Stimulated activated naive CD8-positive, alpha-beta T cell treated with anti-CD3 and anti-CD28 coated beads, Interleukin-15, amount 100 ng/mL, for 72 hours (primary cell): ENCODE data around the gene RGS9BP.
"Not testable (repeated sequence)": the region's sequence is repeated elsewhere in the genome, so short reads cannot be mapped to it uniquely, and the experiment has no call there.

ENCODE experiments used
- ATAC-seq: fragments of 150-1000 bp; cut with Tn5 transposase; 2 replicates; pipeline ENCODE4 v1.10.0; 2021; ENCODE audit warnings: mild to moderate bottlenecking, moderate library complexity
- DNase-seq, 2 donors: peaks; one replicate each; pipeline ENCODE4 v3.0.0; 2021 to 2022
- H3K27ac Mint-ChIP-seq, 2 donors: one replicate each; pipeline ENCODE4 v1.8.0; 2022; ENCODE audit warnings: mild to moderate bottlenecking in 2 of 2, mixed read lengths in 2 of 2, moderate library complexity in 2 of 2
- H3K27me3 Mint-ChIP-seq: one replicate; pipeline ENCODE4 v1.8.0; 2022; ENCODE audit warnings: mixed read lengths
- H3K4me1 Mint-ChIP-seq: one replicate; pipeline ENCODE4 v1.8.0; 2022; ENCODE audit warnings: mild to moderate bottlenecking, mixed read lengths
- H3K4me3 Mint-ChIP-seq, 2 donors: one replicate each; pipeline ENCODE4 v1.8.0; 2022; ENCODE audit warnings: mild to moderate bottlenecking in 2 of 2, mixed read lengths in 2 of 2, moderate library complexity in 1 of 2
- H3K9me3 Mint-ChIP-seq, 2 donors: one replicate each; pipeline ENCODE4 v1.8.0; 2022; ENCODE audit warnings: mixed read lengths in 2 of 2

Gene RGS9BP

GRCh38 chr19:32680986-32681385, 5.3 kb downstream of the RGS9BP start:
- Mint-ChIP-seq H3K4me3 (no peak overlapping the region), H3K4me1 (peaks cover 10% of the 10 kb centered on the region), H3K27ac (no peak overlapping the region), H3K9me3 (no peaks in the 10 kb centered on the region), H3K27me3 (peaks cover 28% of the 10 kb centered on the region)
- ATAC-seq (no peak), DNase-seq (no peak)

- DNase-seq = no peak
- Mint-ChIP-seq H3K4me3 (no peak overlapping the region), H3K9me3 (no peaks in the 10 kb centered on the region), H3K27me3 (peaks cover 16% of the 10 kb centered on the region), H3K27ac (no peak overlapping the region), H3K4me1 (peaks cover 4% of the 10 kb centered on the region)
- no peak for ATAC-seq
Measured at GRCh38 chr19:32682317-32682716, 6.7 kb downstream of the RGS9BP start.

- peaks cover 7% of the 10 kb centered on the region for H3K27me3 Mint-ChIP-seq
- H3K4me1 Mint-ChIP-seq = peaks cover 18% of the 10 kb centered on the region
- DNase-seq = no peak
- ATAC-seq = no peak
- H3K9me3 Mint-ChIP-seq = no peaks in the 10 kb centered on the region
- H3K4me3 Mint-ChIP-seq = no peak overlapping the region
- H3K27ac Mint-ChIP-seq = no peak overlapping the region
Measured at GRCh38 chr19:32686847-32687475, 11.3 kb downstream of the RGS9BP start.

DNA sequence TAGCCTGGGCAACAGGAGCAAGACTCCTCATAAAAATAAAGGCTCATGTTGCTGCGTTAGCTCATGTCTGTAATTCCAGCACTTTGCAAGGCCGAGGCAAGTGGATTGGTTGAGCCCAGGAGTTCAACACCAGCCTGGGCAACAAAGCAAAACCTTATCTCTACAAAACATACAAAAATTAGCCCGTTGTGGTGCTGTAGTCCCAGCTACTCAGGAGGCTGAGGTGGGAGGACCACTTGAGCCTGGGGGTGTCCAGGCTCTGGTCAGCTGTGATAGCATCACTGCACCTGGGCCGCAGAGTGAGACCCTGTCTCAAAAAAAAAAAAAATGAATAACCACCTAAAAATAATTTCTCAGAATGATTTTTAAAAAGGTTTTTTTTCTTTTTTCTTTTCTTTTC, 12.0 kb downstream of the RGS9BP start:
- Mint-ChIP-seq H3K27me3 (no peaks in the 10 kb centered on the region), H3K9me3 (no peaks in the 10 kb centered on the region), H3K4me3 (no peak overlapping the region), H3K27ac (no peak overlapping the region), H3K4me1 (peaks cover 18% of the 10 kb centered on the region)
- no peak for DNase-seq
- no peak for ATAC-seq

DNA sequence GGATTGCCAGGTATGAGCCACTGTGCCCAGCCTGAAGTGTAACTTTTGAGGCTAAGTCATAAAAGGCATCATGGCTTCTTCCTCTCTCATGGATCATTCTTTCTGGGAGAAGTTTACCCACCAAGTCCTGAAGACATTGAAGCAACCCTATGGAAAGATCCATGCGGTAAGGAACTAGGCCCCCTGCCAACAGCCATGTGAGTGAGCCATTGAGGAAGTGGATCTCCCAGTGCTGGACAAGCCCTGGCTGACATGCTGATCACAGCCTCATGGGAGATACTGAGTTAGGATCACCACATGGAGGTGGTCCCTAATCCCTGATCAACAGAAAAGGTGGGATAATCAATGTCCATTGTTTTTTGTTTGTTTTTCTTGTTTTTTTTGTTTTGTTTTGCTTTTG, 12.7 kb downstream of the RGS9BP start:
- no peak overlapping the region for H3K27ac Mint-ChIP-seq
- ATAC-seq (no peak), DNase-seq (no peak)
- no peaks in the 10 kb centered on the region for H3K27me3 Mint-ChIP-seq
- no peaks in the 10 kb centered on the region for H3K9me3 Mint-ChIP-seq
- H3K4me1 Mint-ChIP-seq = peaks cover 24% of the 10 kb centered on the region
- H3K4me3 Mint-ChIP-seq = no peak overlapping the region

GRCh38 chr19:32691291-32691951, 15.8 kb downstream of the RGS9BP start, which contains the start of gene NUDT19:
NUDT19 (plus strand) TSS chr19:32691821; CDS start chr19:32691961, 140 bp downstream.
- Mint-ChIP-seq H3K27me3 (no peaks in the 10 kb centered on the region), H3K4me3 (peak within 1 kb of the TSS; percentile 92 to 97), H3K4me1 (peaks cover 56% of the 10 kb centered on the region), H3K27ac (peak within 1 kb of the TSS; percentile 98 to 99), H3K9me3 (no peaks in the 10 kb centered on the region)
- peak; percentile 79 to 88 for DNase-seq
- peak; percentile 77 for ATAC-seq

DNA sequence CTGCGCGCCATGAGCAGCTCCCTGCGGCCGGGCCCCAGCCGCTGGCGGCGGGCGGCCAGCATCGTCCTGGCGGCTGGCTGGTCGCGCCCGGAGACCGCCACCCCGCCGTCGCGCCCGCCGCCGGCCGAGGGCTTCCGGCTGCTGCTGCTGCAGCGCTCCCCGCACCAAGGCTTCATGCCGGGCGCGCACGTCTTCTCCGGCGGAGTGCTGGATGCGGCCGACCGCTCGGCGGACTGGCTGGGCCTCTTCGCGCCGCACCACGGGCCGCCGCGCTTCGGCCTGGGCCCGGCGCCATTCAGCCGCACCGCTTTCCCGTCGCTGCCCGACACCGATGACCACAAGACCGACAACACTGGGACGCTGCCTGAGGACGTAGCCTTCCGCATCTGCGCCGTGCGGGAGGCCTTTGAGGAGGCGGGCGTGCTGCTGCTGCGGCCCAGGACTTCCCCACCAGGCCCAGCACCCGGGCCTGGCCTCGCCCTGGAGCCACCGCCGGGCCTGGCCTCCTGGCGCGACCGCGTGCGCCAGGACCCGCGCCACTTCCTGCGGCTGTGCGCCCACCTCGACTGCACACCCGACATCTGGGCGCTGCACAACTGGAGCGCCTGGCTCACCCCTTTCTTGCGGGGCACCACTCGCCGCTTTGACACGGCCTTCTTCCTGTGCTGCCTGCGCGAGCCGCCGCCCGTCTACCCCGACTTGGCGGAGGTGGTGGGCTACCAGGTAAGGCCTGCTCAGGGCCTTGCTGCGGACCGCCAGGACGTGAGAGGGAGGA, 16.5 kb downstream of the RGS9BP start:
- peak; percentile 68 to 80 for DNase-seq
- peaks cover 63% of the 10 kb centered on the region for H3K4me1 Mint-ChIP-seq
- H3K27ac Mint-ChIP-seq = peak overlapping the region; percentile 98 to 99
- peak overlapping the region; percentile 92 to 97 for H3K4me3 Mint-ChIP-seq
- no peaks in the 10 kb centered on the region for H3K9me3 Mint-ChIP-seq
- peak; percentile 72 for ATAC-seq
- no peaks in the 10 kb centered on the region for H3K27me3 Mint-ChIP-seq

- Mint-ChIP-seq H3K9me3 (no peaks in the 10 kb centered on the region), H3K27me3 (no peaks in the 10 kb centered on the region), H3K4me3 (peak overlapping the region; percentile 88 to 97), H3K4me1 (peaks cover 68% of the 10 kb centered on the region), H3K27ac (peak overlapping the region; percentile 98 to 99)
- ATAC-seq = peak; percentile 22
- no peak for DNase-seq
Measured at GRCh38 chr19:32692727-32693061, 17.0 kb downstream of the RGS9BP start.

DNA sequence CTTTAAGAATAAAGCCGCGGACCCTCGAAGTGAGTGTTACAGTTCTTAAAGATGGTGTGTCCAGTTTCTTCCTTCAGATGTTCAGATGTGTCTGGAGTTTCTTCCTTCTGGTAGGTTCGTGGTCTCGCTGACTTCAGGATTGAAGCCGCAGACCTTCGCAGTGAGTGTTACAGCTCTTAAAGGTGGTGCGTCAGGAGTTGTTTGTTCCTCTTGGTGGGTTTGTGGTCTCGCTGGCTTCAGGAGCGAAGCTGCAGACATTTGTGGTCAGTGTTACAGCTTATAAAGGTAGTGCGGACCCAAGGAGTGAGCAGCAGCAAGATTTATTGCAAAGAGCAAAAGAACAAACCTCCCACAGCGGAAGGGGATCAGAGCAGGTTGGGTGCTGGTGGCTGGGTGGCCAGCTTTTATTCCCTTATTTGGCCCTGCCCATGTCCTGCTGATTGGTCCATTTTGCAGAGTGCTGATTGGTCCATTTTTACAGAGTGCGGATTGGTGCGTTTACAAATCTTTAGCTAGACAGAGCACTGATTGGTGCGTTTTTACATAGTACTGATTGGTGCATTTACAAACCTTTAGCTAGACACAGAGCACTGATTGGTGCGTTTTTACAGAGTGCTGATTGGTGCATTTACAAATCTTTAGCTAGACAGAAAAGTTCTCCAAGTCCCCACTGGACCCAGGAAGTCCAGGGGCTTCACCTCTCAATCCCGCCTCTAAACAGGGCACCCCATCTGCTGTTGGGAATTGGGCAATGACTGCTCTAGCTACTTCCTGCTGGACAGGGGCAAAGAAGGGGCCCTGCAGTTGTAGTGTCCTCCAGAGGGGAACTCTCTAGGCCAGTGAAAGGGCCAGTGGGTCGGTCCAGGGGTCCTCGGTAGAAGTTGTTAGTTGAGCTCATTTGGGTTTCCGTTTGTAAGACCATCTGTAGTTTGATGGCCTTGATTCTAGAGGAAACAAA, 17.8 kb downstream of the RGS9BP start:
- H3K4me3 Mint-ChIP-seq = peak overlapping the region; percentile 88 to 97
- peaks cover 76% of the 10 kb centered on the region for H3K4me1 Mint-ChIP-seq
- ATAC-seq = peak; percentile 37
- H3K27ac Mint-ChIP-seq = peak overlapping the region; percentile 98 to 99
- H3K9me3 Mint-ChIP-seq, H3K27me3 Mint-ChIP-seq: not testable (repeated sequence)
- DNase-seq = peak; percentile 71 to 83

DNA sequence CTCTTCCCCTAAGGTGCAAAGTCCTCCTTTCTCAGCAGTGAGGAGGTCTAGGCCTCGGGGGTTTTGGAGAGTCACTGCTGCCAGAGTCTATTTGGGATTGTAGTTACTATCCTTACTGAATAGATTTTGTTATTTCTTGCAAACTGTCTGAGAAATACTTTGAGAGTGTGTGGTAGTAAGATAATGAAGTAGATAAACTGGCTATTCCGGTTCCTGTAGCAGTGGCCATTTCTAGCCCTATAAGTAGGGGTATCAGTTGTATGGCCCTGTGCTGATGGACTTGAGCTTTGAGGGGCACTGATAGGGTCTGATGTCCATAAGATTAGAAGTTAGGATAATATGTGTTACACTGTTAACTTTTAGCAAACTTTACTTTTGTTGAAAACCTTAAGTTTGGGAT, 18.7 kb downstream of the RGS9BP start:
- H3K27ac Mint-ChIP-seq, ATAC-seq, H3K27me3 Mint-ChIP-seq, DNase-seq, H3K9me3 Mint-ChIP-seq: not testable (repeated sequence)
- H3K4me1 Mint-ChIP-seq = peaks cover 83% of the 10 kb centered on the region
- peak overlapping the region in 1 of 2 donors; percentile 88 for H3K4me3 Mint-ChIP-seq

- H3K4me3 Mint-ChIP-seq = peak overlapping the region in 1 of 2 donors; percentile 88
- peaks cover 82% of the 10 kb centered on the region for H3K4me1 Mint-ChIP-seq
- not testable (repeated sequence) for ATAC-seq, H3K9me3 Mint-ChIP-seq, DNase-seq, H3K27me3 Mint-ChIP-seq, H3K27ac Mint-ChIP-seq
Measured at GRCh38 chr19:32694851-32695250, 19.2 kb downstream of the RGS9BP start.

DNA sequence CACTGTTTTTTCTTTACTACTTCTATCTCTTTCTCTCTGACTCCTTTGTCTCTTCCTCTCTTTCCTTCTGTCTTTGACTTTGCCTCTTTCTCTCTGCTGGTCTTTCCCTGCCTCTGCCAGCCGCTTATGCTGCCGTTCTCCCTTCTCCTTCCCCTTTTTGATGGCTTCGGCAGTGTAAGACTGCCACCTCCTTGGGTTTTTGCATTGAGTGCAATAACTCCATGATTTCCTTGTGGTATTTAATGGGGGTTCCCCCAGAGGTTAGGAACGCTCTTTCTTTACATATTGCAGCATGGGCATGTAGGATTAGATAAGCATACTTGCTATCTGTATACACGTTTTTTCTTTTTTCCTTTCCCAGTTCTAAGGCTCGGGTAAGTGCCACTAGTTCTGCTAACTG, 19.9 kb downstream of the RGS9BP start:
- not testable (repeated sequence) for H3K27me3 Mint-ChIP-seq, ATAC-seq, DNase-seq, H3K9me3 Mint-ChIP-seq
- Mint-ChIP-seq H3K27ac (peak overlapping the region in 1 of 2 donors; percentile 52), H3K4me1 (peaks cover 77% of the 10 kb centered on the region), H3K4me3 (peak overlapping the region; percentile 48 to 72)

DNA sequence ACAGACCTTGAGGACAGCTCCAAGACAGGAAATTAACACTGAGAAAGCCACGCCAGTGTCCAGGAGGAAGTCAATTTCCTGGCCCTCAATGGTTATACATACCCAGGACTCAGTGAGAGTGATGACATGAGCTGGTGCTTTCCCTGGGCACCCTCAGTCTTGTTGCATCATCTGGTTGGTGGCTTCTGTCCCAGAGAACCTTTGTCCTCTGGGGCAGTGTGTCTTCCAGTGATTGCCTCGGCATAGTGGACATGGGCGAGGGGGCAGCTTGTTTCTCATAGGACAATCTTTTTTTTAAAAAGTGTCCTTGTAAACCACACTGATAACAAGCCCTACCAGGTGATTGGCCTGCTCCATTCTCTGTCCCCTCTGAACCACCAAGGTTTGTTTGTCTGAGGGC, 21.1 kb downstream of the RGS9BP start:
- not testable (repeated sequence) for H3K27me3 Mint-ChIP-seq, H3K9me3 Mint-ChIP-seq, ATAC-seq
- peaks cover 65% of the 10 kb centered on the region for H3K4me1 Mint-ChIP-seq
- peak overlapping the region; percentile 46 to 72 for H3K4me3 Mint-ChIP-seq
- peak in 1 of 2 donors; percentile 51 for DNase-seq
- H3K27ac Mint-ChIP-seq = peak overlapping the region; percentile 86 to 98

DNA sequence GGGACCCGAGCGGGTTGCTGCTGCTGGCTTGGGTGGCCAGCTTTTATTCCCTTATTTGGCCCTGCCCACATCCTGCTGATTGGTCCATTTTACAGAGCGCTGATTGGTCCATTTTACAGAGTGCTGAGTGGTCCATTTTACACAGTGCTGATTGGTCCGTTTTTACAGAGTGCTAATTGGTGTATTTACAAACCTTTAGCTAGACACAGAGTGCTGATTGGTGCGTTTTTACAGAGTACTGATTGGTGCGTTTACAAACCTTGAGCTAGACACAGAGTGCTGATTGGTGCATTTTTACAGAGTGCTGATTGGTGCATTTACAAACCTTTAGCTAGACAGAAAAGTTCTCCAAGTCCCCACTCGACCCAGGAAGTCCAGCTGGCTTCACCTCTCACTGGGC, 24.5 kb downstream of the RGS9BP start:
- not testable (repeated sequence) for H3K27me3 Mint-ChIP-seq, DNase-seq, H3K9me3 Mint-ChIP-seq, H3K4me3 Mint-ChIP-seq, H3K27ac Mint-ChIP-seq, ATAC-seq
- H3K4me1 Mint-ChIP-seq = peaks cover 40% of the 10 kb centered on the region

DNA sequence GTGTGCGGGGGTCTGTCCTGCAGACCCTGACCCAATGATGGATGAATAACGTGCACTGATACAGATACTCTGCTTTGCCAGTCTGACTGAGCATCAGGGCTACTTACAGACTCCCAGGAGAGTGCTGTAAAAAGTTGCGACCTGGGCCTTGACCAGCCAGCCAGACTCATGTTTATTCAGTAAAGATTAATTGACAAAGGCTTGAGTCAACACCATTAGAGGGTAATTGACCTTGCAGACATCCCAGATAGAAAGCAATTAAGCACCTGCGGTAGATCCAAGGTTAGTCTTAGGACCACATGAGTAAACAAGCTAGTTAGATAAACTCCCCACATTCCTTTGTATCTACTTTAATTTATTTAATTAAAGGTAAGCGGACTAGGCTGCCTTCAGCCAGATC, 26.4 kb downstream of the RGS9BP start:
- Mint-ChIP-seq H3K4me1 (peaks cover 26% of the 10 kb centered on the region), H3K27ac (no peak overlapping the region), H3K4me3 (no peak overlapping the region), H3K9me3 (peaks cover 0 to 7% of the 10 kb centered on the region in 2 donors), H3K27me3 (no peaks in the 10 kb centered on the region)
- no peak for ATAC-seq
- DNase-seq = no peak
